Mesenteric fat pad (tissue), 1 donor: ENCODE data around the gene ELAVL1. TPM values are rescaled to one million over a fixed set of nuclear protein-coding genes. Genes with fewer than 3 reads are reported as not detected.

Experiments
- DNase-seq: peaks from one replicate; pipeline ENCODE4 v3.0.0-alpha.2; 2020; ENCODE audit warnings: low spot score
- total RNA-seq: library from RNA; stranded (reverse); fragmentation: NEBNext Ultra II Directional; extraction: Animal tissue kit (Norgen Biotek cat#: 25700); gene quantifications from one replicate; pipeline ENCODE4 v1.2.1, GENCODE V29; 2021
- donor health status: DM: yes; HTN: yes; CAD: no.

Gene ELAVL1
- total RNA-seq, 1 donor from 2014 or later: 60.2 TPM

GRCh38 chr19:8022275-8022674 is 16.8 kb upstream of the ELAVL1 start:
- no peak for DNase-seq

- DNase-seq: no peak
Measured at GRCh38 chr19:8021374-8021773, 15.9 kb upstream of the ELAVL1 start.

GRCh38 chr19:8020681-8021080 is 15.2 kb upstream of the ELAVL1 start:
- DNase-seq: no peak

GRCh38 chr19:8017808-8018207 is 12.4 kb upstream of the ELAVL1 start:
- no peak for DNase-seq

- DNase-seq: no peak
Measured at GRCh38 chr19:8004723-8005513, 523 bp downstream of the ELAVL1 start.

- no peak for DNase-seq
Measured at GRCh38 chr19:8004001-8004400, 1.4 kb downstream of the ELAVL1 start.

- peak; percentile 95 for DNase-seq
Measured at GRCh38 chr19:8001995-8002849, 3.2 kb downstream of the ELAVL1 start.

- DNase-seq: no peak
Measured at GRCh38 chr19:8001651-8001994, 3.8 kb downstream of the ELAVL1 start.

GRCh38 chr19:8000298-8001038 is 5.0 kb downstream of the ELAVL1 start:
- no peak for DNase-seq

GRCh38 chr19:7999376-7999775 is 6.1 kb downstream of the ELAVL1 start:
- DNase-seq: no peak

- no peak for DNase-seq
Measured at GRCh38 chr19:7997809-7998480, 7.5 kb downstream of the ELAVL1 start.

- DNase-seq: no peak
Measured at GRCh38 chr19:7996883-7997282, 8.6 kb downstream of the ELAVL1 start.

- DNase-seq: no peak
Measured at GRCh38 chr19:7995810-7996158, 9.7 kb downstream of the ELAVL1 start.

GRCh38 chr19:7994928-7995809 is 10.3 kb downstream of the ELAVL1 start:
- no peak for DNase-seq

- DNase-seq: no peak
Measured at GRCh38 chr19:7994114-7994513, 11.3 kb downstream of the ELAVL1 start.

GRCh38 chr19:7993560-7993959 is 11.9 kb downstream of the ELAVL1 start:
- no peak for DNase-seq

GRCh38 chr19:7992575-7992974 is 12.9 kb downstream of the ELAVL1 start:
- no peak for DNase-seq

GRCh38 chr19:7989071-7989575 is 16.3 kb downstream of the ELAVL1 start:
- DNase-seq: no peak

GRCh38 chr19:7988307-7988706 is 17.1 kb downstream of the ELAVL1 start:
- DNase-seq: no peak

- DNase-seq: no peak
Measured at GRCh38 chr19:7987114-7987768, 18.2 kb downstream of the ELAVL1 start.
